GM19455 (cell line): ENCODE results near the gene UVRAG.

Source experiments
- ATAC-seq: cut with Tn5 transposase; IDR thresholded peaks from one replicate; pipeline ENCODE4 v1.9.1; 2021; ENCODE audit not compliant: unreplicated experiment

UVRAG gene

DNA sequence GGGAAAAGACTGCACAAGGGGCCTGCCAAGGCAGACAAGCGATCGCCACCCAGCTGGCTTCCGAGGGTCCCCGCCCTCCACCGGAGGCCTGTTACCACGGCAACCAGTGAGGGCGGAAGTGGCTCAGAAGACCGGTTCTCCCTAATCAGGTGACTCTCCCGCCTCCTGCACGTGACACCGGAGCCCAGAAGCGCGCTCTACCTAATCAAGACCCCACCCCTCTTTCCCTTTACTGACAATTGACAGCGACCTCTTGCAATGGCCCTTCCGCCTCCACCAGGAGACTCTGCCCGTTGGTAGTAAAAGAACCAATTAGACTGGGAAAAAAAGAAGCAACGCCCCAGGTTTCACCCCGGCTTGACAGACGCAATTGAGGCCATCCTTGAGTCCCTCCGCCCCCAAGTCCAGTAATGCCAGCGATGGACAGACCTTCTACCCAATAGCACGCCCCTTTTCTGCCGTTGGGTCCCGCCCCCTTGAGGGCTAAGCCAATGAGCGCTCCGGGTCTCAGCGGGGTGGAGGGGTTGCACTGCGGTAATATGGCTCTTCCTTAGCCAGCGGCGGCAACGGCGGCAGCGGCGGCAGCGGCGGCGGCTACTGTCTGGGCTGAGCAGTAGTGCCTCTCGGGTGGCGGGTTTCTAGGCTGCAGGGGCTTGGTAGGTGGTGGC, at the start of gene UVRAG:
Gene UVRAG (plus strand): TSS at position 534 of the 668 bp plus-strand sequence. CDS start 198 bp downstream, outside the sequence.
- ATAC-seq = peak; percentile 73

DNA sequence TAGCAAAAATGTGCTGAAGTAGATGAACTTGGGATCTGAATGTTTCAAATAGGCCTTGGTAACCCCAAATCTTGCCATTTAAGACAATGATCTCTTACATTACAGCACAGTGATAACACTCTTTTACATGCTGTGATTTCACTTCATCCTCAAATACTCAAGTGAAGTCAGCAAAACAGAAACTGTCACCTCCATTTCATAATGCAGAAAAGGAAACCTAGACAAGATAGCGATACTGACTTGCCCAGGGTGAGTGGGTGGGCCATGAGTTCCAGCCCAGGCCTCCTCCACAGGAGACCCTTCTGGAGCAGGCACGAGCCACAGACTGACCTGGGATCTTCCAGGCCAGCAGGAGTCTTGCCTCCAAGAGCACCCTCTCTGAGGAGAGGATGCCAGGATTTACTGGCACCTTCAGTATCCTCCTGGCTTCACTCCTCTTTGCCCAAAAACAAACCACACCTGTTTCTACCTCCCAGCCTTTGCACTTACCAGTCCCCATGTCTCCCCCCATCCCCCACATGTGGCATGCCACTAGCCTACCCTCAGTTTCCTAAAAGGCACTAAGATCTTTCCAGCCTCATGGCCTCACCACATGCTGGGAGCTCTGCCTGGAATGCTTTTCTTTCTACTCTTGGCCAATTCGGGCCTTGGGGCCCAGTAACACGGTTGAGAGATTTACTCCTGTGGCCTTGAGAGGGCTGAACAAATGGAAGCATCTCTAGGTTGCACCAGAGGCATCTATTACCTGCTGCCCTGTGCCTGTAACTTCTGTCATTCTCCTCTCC, 48.4 kb upstream of the UVRAG start:
- ATAC-seq = no peak

DNA sequence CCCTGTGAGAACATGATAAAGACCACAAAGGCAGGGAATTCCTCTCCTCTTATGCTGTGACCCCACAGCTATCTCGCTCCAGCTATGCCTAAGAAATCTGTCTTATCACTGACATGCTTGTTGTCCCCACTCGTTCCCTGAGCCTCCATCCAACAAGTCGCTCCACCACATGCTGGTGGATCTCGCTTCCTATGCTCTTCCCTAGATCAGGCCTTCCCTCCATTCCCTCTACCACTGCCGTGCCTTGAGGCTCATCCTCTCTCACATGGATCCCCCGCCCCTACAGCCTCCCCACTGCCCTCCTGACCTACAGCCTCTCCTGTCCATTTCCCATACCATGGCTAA, 47.8 kb upstream of the UVRAG start:
- no peak for ATAC-seq

DNA sequence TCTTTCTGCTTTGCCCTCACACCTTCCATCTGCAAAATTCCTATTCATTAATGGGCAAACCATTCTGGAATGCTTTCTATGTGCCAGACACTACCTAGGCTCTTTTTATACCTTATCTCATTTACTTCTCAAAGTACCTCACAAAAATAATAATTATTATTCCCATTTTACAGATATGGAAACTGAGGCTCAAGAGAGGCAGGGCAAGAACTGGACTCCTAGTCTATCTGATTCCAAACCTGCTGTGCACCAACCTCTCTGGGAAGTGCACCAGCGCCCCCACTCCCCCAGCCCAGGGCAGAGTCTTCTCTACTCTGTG, 47.3 kb upstream of the UVRAG start:
- ATAC-seq = no peak

DNA sequence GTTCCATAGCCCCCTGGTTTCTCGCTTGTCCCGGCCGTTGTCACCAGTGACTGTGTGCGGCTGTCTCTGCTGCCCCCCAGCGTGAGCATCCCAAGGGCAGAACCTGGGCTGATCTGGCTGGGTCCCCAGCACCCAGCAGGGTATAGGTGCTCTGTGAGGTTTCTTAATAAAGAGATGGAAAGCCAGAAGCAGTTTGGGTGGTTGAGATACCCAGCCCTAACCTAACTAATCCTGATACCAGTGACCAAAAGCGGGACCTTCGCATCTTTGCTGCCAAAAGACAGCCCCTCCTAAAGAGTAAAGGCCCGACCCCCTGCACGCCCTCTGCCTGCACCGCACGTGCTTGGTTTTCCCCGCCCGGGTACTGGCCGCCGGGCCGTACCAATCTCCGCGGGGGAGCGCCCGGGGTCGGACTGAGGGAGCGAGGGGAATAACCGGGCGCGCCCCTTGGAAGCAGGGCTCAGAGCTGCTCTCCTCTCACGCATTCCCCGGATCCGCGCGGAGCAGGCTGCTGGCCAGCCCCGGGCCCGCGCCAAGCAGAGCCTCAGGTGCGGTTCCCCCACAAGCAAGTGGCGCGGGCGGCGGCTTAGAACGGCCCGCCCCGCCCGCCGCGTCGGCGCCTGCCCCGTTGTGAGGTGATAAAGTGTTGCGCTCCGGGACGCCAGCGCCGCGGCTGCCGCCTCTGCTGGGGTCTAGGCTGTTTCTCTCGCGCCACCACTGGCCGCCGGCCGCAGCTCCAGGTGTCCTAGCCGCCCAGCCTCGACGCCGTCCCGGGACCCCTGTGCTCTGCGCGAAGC, 46.7 kb upstream of the UVRAG start, which contains the start of gene DGAT2:
Gene DGAT2 (plus strand): TSS at position 667 of the 797 bp plus-strand sequence. CDS start 214 bp downstream, outside the sequence.
- ATAC-seq = peak; percentile 73

DNA sequence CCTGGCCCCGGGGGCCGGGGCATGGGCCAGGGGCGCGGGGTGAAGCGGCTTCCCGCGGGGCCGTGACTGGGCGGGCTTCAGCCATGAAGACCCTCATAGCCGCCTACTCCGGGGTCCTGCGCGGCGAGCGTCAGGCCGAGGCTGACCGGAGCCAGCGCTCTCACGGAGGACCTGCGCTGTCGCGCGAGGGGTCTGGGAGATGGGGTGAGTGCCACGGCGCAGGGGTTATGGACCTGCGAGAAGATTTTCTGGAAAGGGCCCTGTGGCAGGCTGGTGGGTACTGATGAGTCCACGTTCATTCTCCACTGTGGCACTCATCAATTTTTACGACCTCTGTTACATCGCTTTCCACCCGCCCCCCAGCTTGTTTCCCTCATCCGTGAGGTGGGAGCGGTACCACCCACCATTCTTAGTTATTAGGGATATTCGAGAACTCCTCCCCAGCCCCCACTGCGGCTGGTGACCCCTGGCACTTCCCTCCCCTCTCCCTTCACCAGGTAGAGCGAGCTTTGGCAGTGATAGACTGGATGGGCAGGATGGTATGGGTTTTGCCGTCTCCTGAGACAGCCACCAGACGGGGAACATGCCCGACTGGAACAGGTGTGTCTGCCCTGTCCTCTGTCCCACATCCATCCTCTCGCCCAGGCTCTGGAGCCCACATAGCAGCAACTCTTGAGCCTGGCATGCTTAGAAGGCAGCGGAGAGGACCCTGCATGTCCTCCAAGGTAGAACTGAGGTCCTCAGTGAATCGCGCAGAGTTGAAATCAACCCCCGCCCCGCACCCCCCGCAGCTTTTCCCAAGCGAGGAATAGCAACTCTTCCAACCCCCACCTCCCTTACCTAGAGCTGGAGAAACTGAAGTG, 45.9 kb upstream of the UVRAG start:
- ATAC-seq = peak; percentile 2

GRCh38 chr11:75770102-75770501, 44.9 kb upstream of the UVRAG start:
- no peak for ATAC-seq

DNA sequence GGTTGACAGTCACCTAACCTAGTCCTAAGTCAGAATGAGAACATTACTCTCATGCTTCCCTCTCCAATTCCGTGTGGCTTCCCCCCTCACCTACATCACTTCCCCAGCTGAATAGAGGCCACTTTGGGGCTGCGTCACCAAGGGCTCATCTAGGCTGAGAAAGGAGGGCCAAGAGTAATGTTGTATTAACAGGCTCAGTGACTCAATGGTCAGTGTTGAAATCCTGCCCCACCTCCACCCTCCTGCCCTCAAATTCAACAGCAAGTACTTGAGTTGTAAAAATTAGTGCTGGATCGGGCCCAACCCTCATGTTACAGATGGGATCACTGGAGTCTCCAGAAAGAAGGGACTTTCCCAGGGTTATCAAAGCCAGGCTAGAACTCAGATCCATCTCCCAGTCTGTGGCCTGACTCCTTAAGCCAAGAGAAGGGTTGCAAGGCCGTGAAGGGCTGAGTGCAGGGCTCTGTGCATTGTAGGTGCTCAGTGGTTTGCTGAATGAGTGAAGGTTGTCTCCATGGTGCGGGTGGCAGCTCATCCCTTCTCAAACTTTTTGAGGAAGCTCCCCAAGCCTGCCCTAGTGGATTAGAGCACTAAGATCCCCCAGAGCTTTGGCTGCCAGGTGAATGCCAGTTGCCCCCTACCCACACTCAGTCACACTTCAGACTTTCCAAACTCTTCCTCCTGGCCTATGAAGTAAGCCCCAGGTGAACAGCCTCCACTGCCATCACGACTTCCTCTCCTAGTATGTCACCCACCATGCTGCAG, 43.2 kb upstream of the UVRAG start:
- no peak for ATAC-seq

GRCh38 chr11:75773595-75774353, 41.2 kb upstream of the UVRAG start:
- peak; percentile 82 for ATAC-seq

GRCh38 chr11:75775056-75775455, 40.0 kb upstream of the UVRAG start:
- ATAC-seq = no peak

DNA sequence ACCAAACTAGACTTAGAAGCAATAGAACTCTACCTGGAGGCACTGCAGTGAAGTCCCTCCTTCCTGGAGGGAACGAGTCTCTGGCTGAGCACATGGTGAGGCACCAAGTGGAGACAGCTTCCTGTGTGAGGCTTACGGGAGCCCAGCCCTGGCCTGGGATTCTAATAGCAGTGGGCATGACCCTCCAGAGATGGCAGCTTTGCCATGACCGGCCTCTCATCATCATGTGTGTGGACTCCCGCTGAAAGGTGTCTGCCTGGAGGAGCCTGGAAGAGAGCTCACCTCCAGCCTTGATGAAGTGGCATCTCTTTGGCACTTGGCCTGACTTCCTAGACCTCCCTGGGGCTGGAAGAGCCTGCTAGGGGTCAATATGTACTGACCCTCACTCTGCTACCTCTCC, 38.5 kb upstream of the UVRAG start:
- ATAC-seq = no peak

DNA sequence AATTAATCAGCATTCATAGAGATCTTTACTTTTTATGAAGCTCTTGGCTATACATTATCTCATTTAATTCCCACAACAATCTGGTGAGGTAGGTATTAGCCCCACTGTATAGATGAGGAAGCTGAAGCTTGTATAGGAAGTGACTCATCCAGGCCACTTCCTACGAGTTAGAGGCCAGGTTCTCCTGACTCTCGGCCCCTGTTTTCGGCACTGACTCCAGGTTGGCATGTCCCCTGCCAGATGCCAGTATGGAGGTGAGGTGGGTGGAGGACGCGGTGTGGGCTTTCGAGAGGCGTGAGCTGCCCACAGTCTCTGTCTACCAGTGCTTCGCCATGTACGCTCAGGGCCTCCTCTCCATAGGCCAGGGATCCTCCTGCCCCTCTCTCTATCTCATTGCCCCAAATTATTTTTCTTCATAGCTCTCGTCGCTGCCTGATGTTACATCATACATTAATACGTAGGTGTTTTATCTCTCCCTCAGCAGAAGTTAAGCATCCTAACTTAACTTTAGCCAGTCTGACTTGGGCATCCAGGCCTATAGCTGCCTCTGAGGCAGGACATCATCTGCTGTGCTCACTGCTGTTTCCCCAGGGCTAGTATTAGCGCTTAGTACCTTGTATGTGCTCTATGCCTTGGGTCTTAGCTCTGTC, 37.4 kb upstream of the UVRAG start:
- no peak for ATAC-seq

DNA sequence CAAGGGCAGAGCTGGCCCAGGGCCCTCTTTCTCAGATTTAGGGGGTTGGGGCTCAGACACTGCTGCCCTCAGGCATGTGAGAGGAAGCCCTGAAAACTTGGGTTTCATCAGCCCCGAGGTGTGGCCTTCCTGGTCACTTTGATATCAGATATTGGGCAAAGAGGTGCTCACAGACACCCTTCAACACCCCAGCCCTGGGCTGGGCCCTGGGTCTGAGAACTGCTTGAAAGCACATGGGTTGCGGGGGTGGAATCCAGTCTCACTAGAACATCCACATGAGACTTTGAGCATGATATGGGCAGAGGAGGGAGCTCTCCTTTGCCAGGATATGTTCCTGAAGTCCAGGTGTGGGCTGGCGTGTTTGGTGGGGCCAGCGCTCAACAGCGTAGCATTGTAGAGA, 36.0 kb upstream of the UVRAG start:
- no peak for ATAC-seq

GRCh38 chr11:75779960-75780359, 35.0 kb upstream of the UVRAG start:
- no peak for ATAC-seq

GRCh38 chr11:75780888-75781287, 34.1 kb upstream of the UVRAG start:
- ATAC-seq = no peak

- ATAC-seq = no peak
Observed at GRCh38 chr11:75781296-75781695, 33.7 kb upstream of the UVRAG start.

- ATAC-seq = no peak
Observed at GRCh38 chr11:75781831-75782230, 33.2 kb upstream of the UVRAG start.

DNA sequence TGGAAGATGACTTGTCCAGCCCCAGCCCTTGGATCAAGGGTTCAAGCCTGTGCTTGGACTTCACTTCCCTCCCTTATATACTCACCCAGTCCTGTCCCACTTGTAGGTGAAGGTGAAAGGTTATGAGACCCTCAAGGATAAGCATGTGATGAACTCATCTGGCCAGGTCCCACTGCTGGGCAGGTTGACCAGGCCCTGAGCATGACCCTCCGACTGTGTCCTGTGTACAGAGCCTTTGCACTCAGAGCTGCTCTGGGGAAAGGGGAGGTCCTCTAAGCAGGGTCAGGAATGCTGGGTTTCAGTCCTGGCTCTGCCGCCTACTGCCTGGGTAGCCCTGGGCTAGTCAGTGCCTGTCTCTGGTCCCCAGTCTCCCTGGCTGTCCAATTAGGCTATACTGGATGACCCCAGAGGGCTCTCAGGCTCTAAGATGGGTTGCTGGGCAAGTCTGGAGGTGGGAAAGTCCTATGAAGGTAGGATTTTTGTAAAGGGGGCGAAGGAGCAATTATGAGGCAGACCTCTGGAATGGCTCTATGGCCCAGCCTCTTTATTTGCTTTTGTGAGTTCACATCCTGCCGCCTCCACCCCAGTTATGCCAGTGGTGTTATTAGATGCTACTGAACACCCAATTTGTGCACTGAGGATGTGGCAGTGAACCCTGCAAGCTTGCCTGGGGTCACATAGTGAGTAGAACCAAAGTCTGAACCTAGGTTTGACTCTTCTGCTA, 32.3 kb upstream of the UVRAG start:
- no peak for ATAC-seq
